NCI-H2081 treated with DMSO at 0.1 percent for 48 hours (cell line): ENCODE data around the gene CC2D1A.
"Not testable (repeated sequence)": the region's sequence is repeated elsewhere in the genome, so short reads cannot be mapped to it uniquely, and the experiment has no call there.

Experiments used
- DNase-seq: peaks from one replicate; lab custom pipeline; 2025; lab: John Stamatoyannopoulos, UW

Gene CC2D1A

DNA sequence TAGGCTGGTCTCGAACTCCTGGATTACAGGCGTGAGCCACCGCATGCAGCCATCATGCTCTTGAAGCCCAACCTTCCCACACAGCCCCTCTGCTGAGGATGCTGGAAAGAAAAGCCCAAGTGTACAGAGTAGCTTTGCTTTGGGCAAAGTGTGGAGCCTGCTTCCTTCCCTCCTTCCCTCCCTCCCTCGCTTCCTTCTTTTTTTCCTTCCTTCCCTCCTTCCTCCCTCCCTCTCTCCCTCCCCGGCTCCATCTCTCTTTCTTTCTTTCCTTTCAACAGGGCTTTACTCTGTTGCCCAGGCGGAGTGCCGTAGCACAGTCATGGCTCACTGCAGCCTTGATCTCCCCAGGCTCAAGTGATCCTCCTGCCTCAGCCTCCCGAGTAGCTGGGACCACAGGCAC, 2.7 kb downstream of the CC2D1A start:
- no peak for DNase-seq

DNA sequence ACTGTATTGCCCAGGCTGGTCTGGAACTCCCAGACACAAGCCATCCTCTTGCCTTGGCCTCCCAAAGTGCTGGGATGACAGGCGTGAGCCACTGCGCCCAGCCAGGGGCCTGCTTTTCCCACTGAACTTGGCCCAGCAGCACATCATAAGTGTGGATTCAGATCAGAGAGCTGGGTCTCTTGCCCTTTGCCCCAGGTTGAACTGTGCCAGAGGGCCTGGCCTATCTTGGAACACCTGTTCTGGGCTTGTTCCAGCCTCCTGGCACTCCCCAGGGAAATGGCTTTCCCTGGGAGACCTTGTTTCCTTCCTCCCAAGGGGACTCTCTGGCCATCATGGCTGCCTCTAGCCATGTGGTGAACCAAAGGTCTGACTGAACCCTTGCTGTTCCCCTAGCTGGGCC, 3.4 kb downstream of the CC2D1A start:
- no peak for DNase-seq

DNA sequence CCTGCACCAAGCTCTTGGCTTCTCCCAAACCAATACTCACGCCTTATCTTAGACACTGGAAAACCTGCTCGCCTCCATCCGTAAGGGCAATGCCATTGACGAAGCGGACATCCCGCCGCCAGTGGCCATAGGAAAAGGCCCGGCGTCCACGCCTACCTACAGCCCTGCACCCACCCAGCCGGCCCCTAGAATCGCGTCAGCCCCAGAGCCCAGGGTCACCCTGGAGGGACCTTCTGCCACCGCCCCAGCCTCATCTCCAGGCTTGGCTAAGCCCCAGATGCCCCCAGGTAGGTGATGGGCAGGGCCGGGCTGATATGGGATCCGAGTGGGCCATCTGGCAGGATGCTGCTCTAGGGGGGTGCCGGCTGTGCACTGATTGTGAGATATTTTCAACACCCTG, 7.4 kb downstream of the CC2D1A start:
- no peak for DNase-seq

DNA sequence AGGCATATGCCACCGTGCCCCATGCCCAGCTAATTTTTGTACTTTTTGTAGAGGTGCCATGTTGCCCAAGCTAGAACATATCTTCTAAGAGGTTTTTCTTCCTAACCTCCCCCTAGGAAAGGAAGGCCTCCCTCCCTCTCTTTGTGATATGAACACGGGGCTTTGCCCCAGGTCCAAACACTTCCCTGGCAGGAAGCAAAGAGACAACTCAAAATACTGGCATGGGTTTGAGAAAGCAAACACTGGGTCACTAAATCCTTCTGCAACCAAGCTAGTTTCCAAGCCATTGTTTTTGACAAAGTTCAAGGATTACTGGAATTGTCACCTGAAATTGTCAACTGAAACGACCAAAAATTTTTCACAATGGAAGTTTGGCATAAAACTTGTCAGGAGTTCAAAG, 8.8 kb downstream of the CC2D1A start:
- DNase-seq = no peak

DNA sequence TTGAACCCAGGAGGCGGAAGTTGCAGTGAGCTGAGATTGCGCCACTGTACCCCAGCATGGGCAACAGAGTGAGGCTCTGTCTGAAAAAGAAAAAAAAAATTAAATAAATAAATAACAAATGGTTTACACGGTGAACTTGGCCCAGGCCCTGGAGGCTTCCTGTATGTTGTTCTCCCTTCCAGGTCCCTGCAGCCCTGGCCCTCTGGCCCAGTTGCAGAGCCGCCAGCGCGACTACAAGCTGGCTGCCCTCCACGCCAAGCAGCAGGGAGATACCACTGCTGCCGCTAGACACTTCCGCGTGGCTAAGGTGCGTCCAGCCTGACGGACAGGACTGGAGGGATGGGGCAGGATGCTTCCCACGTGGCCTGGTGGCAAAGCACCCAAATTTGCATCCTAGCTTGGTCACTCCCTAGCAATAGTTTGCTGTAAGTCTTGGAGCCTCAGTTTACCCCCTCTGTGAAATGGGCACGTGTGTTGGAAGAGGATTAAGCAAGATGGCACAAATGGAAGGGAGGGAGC, 11.9 kb downstream of the CC2D1A start:
- DNase-seq = no peak

DNA sequence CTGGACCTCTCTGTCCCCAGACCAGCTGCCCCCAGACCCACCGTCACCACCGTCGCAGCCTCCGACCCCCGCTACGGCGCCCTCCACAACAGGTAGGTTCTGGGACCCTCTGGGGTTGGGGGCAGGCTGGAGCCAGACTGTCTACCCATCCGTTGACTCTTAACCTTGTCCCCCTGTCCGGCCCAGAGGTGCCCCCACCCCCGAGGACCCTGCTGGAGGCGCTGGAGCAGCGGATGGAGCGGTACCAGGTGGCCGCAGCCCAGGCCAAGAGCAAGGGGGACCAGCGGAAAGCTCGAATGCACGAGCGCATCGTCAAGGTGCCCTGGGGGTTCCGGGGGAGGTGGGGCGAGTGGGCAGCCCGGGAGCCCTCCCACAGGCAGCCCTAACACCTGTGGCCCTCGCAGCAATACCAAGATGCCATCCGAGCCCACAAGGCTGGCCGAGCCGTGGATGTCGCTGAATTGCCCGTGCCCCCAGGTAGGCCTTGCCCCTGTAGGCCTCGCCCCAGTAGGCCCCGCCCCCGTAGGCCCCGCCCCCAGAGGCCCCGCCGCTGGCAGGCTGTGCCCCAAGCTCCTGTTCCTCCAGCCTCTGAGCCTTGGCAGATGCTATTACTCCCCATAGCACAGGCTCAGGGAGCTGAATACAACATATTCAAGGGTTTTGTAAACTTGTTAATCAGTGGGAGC, 12.9 kb downstream of the CC2D1A start:
- no peak for DNase-seq

DNA sequence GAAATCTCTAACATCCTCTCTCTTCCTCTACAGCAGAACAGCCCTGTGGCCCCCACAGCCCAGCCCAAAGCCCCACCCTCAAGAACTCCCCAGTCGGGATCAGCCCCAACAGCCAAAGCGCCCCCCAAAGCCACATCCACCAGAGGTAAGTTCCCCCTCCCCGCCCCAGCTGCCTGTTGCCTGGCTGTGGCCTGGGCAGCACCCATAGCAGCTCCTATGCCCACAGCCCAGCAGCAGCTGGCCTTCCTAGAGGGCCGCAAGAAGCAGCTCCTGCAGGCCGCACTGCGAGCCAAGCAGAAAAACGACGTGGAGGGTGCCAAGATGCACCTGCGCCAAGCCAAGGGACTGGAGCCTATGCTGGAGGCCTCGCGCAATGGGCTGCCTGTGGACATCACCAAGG, 14.5 kb downstream of the CC2D1A start:
- no peak for DNase-seq

DNA sequence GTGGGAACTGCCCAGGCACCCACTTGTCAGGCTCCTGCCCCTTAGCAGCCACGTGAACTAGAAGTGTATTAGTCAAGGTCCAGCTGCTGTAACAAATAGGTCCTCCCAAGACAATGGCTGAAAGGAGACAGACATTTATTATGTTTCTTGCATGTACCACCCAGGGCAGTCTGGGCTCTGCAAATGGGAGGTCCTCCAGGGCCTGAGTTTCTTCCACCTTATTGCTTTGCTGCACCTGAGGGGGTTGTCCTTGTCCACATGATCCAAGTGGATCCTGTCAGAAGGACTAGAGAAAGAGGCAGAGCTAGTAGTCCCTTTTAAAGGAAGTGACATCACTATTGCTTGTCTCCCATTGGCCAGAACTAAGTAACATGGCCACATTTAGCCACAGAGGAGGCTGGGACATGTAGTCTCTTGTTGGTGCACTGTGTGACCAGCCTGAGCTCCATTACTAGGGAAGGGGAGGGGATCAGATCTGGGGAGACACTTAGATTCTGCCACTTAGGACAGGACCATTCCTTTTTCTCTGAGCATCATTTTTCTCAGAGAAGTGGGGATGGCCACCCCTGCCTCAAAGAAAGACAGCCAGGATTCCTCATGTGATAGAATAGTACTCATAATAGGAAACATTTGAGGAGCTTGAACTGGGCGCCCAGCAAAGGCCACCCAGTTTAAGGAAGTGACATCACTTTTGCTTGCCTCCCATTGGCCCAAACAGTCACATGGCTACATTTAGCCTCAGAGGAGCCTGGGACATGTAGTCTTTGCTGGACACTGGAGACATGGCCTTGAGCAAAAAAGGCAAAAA, 15.1 kb downstream of the CC2D1A start:
- DNase-seq = no peak

DNA sequence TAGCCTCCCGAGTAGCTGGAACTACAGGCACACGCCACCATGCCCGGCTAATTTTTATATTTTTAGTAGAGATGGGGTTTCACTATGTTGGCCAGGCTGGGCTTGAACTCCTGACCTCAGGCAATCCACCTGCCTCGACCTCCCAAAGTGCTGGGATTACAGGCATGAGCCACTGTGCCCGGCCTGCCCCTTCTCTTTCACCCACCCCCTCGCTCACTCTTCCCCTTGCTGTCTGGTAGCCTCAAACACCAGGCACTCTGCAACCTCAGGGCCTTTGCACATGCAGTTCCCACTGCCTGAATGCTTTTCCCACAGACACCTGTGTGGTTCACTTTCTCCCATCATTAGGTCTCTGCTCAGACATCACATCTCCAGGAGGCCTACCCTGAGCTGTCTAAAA, 16.1 kb downstream of the CC2D1A start:
- DNase-seq = not testable (repeated sequence)

DNA sequence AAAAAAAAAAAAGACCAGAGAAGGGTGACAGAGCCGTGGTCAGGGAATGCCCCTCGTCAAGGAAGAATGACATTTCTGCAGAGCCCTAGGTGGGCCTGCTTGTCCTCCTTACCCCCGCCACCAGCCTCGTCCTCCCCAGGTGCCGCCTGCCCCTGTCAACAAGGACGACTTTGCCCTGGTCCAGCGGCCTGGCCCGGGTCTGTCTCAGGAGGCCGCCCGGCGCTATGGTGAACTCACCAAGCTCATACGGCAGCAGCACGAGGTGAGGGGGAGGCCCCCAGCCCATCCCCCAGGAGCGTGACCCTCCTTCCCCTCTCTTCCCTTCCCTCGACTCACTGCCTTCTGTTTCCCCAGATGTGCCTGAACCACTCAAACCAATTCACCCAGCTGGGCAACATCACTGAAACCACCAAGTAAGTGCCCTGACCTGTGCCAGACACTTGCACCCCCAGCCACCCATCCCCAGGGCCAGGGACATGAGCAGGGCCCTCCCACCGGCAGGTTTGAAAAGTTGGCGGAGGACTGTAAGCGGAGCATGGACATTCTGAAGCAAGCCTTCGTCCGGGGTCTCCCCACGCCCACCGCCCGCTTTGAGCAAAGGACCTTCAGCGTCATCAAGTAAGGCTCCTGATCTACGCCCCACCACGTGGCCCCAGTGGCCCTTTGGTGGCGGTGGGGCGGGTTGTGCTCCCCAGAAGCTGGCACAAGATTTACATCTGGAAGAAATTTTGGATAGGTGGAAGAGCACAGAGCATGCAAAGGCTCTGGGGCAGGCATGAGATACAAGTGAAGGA, 17.4 kb downstream of the CC2D1A start:
- DNase-seq = no peak

DNA sequence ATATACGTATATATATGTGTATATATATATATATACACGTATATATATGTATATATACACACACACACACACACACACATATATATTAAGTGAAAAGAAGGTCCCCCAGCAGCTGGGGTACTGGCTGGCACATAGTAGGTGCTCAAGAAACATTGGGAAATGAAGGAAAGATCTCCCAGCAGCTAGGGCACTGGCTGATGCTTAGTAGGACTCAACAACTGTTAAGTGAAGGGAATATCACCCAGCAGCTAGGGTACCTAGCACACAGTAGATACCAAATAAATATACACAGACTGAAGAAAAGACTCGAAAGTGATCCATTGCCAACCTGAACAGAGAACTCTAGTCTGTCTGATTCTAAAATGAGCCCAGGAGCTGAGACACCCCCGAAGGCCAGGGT, 20.0 kb downstream of the CC2D1A start:
- no peak for DNase-seq

DNA sequence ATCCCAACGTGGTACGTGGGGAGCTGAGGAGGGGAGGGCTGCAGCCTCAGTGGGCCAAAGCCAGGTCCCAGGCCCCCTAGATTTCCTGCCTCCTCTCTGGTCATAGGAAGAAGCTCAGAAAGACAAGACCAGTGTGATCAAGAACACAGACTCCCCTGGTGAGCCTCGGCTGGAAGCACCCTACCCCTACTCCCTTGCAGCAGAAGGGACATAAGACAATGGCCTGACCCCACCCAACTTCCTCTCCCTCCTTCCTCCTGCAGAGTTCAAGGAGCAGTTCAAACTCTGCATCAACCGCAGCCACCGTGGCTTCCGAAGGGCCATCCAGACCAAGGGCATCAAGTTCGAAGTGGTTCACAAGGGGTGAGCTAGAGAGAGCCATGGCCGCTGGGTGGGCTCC, 20.7 kb downstream of the CC2D1A start:
- DNase-seq = no peak

DNA sequence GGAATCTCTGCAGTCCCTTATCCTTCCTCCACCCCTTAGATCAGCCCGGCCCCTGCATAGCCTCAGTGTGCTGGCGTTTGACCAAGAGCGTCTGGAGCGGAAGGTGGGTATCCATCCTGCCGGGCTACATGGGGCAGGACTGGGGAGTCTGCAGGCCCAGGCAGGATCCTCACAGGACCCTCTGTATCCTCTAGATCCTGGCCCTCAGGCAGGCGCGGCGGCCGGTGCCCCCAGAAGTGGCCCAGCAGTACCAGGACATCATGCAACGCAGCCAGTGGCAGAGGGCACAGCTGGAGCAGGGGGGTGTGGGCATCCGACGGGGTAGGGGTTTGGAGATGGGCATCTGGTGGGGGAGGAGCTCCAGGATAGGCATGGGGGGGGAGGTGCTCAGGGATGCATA, 23.3 kb downstream of the CC2D1A start:
- no peak for DNase-seq

DNA sequence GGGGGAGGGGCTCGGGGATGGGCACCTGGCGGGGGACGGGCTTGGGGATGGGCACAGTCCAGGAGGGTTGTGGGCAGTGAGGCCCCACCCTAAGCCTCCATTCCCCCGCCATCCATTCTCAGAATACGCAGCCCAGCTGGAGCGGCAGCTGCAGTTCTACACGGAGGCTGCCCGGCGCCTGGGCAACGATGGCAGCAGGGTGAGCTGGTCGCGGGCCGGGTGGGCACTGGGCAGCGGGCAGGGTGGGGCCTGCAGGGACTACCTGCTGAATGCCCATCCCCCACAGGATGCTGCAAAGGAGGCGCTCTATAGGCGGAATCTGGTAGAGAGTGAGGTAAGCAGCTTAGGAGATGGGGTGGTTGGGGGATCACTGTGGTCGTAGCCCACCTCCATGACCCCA, 24.0 kb downstream of the CC2D1A start:
- DNase-seq = no peak

DNA sequence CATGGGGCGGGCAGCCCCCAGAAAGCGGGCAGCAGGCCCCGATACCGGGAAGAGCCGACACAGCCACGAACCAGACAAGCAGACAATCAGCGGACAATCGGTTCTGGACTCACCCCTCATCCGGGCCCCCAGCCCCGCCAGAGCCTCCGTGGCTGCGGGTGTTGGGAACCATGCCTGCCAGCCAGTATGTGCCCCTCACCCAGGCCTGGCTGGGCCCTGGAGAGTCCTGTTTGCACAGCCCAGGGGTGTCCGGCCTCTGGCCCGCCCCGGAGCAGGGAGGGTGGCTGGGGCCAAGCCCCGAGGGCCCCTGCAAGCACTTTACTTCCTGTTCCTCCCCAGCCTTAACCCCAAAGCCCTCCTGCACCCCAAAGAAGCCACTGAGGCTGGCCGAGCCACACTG, 24.4 kb downstream of the CC2D1A start:
- DNase-seq = no peak

DNA sequence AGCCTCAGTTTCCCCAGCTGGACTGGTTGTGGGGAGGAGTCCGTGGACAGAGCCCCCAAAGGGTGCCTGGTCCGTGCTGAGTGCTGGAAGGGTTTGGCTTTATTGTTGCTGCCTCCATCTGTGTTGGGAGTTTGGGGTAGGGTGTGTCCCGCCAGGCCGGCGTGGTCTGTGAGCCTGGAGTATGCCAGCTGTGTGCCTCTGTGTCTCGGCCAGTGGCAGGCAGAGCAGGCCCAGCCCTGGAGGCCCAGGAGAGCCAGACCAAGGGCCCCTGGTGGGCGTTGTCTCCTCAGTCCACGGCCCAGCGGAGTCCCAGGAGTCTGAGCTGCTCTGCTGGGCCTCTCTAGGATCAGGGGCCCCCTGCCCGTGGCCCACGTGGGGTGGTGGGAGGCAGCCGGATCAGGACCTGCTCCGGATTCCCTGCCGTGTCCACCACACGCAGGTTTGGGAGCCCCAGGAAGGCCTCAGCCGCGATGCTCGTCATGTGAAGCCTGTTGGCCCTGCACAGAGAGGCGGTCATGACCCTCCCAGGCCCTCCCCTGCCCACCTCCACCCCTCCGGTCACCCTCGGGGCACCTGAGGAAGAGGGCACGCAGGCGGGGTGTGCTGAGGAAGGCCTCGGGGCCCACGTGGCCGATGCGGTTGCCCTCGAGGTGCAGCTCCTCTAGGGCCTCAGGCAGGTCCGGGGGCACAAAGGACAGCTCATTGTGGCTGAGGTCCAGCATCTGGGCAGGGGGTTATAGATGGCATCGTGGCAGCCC, 25.6 kb downstream of the CC2D1A start:
- DNase-seq = no peak

DNA sequence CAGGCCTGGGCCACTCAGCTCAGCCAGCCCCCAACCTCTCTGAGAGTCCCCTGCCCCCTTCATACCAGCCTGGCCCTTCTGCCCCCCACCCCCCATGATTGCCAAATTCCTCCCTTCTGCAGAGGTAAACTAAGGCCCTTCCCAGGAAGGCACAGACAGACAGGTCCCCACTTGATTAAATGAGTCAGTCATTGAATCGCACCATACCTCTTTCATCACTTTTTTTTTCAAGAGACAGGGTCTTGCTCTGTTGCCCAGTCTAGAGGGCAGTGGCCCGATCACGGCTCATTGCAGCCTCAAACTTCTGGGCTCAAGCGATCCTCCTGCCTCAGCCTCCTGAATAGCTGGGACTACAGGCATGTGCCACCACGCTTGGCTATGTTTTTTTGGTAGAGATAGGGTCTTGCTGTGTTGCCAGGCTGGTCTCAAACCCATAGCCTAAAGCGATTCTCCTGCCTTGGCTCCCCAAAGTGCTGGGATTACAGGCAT, 26.2 kb downstream of the CC2D1A start:
- no peak for DNase-seq

DNA sequence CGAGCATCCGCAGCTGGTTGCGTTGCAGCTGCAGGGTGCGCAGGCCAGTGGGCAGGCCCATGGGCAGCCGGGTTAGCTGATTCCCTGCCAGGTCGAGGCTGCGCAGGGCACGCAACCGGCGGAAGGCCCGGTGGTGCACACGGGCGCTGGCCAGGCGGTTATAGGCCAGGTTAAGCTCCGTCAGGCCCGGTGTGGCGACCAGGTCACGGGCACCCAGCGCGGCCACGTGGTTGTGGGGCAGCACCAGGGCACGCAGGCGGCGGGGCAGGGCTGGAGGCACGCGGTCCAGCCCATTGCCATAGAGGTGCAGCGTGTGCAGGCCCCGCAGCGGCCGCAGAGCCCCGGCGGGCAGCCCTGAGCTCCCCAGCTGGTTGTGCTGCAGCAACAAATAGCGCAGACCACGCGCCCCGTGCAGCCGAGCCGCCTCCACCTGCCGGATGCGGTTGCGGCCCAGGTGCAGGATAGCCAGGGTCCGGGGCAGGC, 27.0 kb downstream of the CC2D1A start:
- no peak for DNase-seq

DNA sequence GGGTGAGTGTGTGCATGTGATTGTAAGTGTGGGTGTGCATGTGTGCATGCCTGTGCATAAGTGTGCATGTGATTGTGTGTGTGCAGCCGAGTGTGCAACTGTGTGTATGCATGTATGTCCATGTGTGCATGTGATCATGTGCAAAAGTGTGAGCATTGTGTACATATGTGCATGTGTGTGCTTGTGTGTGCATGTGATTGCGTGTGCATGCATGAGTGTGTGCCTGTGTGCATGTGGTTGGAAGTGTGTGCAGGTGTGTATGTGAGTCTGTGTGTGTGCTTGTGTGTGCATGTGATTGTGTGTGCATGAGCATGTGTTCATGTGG, 28.7 kb downstream of the CC2D1A start:
- no peak for DNase-seq

DNA sequence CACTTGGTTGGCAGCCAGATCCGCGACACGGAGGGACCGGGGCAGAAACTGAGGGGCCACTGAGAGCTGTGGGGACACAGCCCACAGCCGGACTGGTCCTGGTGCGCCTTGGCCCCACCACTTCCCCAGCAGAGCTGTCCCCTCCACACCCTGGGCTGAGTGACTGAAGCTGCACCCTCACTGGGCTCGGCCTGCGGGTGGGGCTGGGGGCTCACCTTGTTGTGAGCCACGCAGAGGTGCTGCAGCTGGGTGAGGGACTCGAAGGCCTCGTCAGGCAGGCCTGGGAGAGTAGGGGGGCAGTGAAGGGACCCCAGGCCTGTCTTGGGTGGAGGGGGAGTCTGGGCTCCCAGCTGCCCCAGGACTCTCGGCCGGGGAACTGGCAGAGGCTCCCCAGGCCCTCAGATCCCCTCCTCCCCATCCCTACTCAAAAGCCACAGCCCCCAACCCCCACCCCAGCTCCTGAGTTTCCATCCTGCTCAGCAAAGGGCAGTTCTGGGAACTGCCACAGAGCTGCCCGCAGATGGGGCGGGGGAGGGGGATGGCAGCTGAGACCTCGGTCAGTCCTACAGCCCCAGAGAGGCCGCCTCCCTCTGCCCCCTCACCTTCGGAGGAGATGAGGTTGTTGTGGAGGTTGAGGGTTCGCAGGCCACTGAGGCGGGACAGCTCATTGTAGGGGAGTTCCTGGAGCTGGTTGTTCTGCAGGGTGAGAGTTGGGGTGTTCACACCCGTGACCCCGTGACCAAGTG, 29.9 kb downstream of the CC2D1A start:
- DNase-seq = no peak
